Activated naive CD8-positive, alpha-beta T cell treated with anti-CD3 and anti-CD28 coated beads, Interleukin-2, amount 50 U/mL, for 16 hours (primary cell): ENCODE measurements around the gene PPEF1.
"Not testable (repeated sequence)": the region's sequence is repeated elsewhere in the genome, so short reads cannot be mapped to it uniquely, and the experiment has no call there.

Source experiments
- DNase-seq: peaks from one replicate; pipeline ENCODE4 v3.0.0-alpha.2; 2020; ENCODE audit warnings: low read depth, low spot score

The PPEF1 gene

GRCh38 chrX:18701621-18702361 lies 5.7 kb upstream of the PPEF1 start:
- no peak for DNase-seq

GRCh38 chrX:18702362-18703195 lies 4.9 kb upstream of the PPEF1 start:
- DNase-seq, result no peak

- DNase-seq, result no peak
These were observed 2.4 kb downstream of the PPEF1 start for GRCh38 chrX:18709833-18710232.

GRCh38 chrX:18714910-18715309 lies 7.5 kb downstream of the PPEF1 start:
- no peak for DNase-seq

- DNase-seq, result no peak
These were observed 12.4 kb downstream of the PPEF1 start for GRCh38 chrX:18719852-18720251.

GRCh38 chrX:18721683-18722499 lies 14.4 kb downstream of the PPEF1 start:
- no peak for DNase-seq

- DNase-seq, result no peak
These were observed 15.1 kb downstream of the PPEF1 start for GRCh38 chrX:18722500-18723071.

GRCh38 chrX:18725310-18725943 lies 18.0 kb downstream of the PPEF1 start:
- no peak for DNase-seq

- DNase-seq, result no peak
These were observed 25.8 kb downstream of the PPEF1 start for GRCh38 chrX:18733287-18733686.

GRCh38 chrX:18739609-18740008 lies 32.2 kb downstream of the PPEF1 start:
- DNase-seq, result not testable (repeated sequence)

- no peak for DNase-seq
These were observed 41.1 kb downstream of the PPEF1 start for GRCh38 chrX:18748499-18748898.

GRCh38 chrX:18753631-18754030 lies 46.2 kb downstream of the PPEF1 start:
- no peak for DNase-seq

- DNase-seq, result no peak
These were observed 48.2 kb downstream of the PPEF1 start for GRCh38 chrX:18755651-18756050.

- DNase-seq, result no peak
These were observed 50.8 kb downstream of the PPEF1 start for GRCh38 chrX:18757956-18758932.

- DNase-seq, result no peak
These were observed 54.3 kb downstream of the PPEF1 start for GRCh38 chrX:18761750-18762149.

GRCh38 chrX:18763106-18763505 lies 55.7 kb downstream of the PPEF1 start:
- DNase-seq, result not testable (repeated sequence)

GRCh38 chrX:18769364-18769763 lies 61.9 kb downstream of the PPEF1 start:
- DNase-seq, result no peak

- no peak for DNase-seq
These were observed 62.5 kb downstream of the PPEF1 start for GRCh38 chrX:18769812-18770573.

- DNase-seq, result no peak
These were observed 82.5 kb downstream of the PPEF1 start for GRCh38 chrX:18789916-18790315.
